ENCODE measurements around the gene SLC22A9. TPM values are rescaled to one million over a fixed set of nuclear protein-coding genes. Genes with fewer than 3 reads are reported as not detected.
"Not testable (repeated sequence)": the region's sequence is repeated elsewhere in the genome, so short reads cannot be mapped to it uniquely, and the experiment has no call there.

Gene SLC22A9
- not detected in 2 replicates for total RNA-seq (2022)
- not detected for Bru-seq, nascent RNA
- BruChase-seq, experiment 1, labeled RNA remaining after a 6-hour chase: not detected
- percentile 3 among the genes with signal in this experiment for BruChase-seq, experiment 2, labeled RNA remaining after a 2-hour chase
- long read RNA-seq: 0 reads

DNA sequence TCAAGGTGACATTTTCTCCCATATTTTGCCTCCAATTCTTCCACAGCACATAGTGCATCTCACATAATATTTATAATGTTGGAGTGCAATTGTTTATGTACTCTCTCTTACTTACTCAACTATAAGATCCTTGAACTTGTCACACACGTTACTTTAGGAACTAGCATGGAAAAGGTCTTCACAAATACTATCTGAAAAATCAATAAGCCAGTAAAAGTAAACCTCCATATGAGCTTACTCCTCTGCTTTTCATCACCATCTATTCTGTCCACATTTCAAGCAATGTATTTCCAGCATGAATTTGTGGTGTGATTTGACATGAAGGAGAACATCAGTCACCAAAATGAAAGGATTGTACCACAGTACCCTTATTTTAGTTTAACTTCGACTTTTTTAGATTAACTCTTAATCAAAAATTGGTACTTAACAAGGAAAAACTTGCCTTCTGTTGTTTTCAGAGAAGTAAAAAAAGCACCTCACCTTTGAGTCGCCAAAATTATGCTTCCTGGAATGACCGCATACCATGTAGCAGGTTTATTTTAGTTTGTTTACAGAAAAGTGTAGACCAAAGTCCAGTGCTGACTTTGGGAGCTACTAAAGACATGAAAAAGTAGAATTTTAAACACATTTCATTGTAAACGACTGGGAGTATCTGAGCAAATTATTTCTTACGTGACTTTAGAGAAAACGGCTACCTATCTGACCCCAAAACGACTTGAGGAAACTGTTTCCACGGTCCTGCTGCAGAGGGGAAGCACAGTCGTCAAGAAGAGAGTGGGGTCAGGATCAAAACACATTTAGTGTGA, at the start of gene SLC22A9:
TSS of gene SLC22A9 (plus strand) at position 621 of the 806 bp plus-strand sequence. CDS start 272 bp downstream, outside the sequence.
- CTCF ChIA-PET: no interaction called here
- no TSS peak for BruUV-seq (replicated peaks)
- no peaks in the 10 kb centered on the region for H3K9me3 Mint-ChIP-seq (ENCODE audit: unreplicated experiment)
- no peak within 1 kb of the TSS for H3K27ac Mint-ChIP-seq (ENCODE audit: low read depth, unreplicated experiment)
- TF ChIP-seq, protein P1, sequence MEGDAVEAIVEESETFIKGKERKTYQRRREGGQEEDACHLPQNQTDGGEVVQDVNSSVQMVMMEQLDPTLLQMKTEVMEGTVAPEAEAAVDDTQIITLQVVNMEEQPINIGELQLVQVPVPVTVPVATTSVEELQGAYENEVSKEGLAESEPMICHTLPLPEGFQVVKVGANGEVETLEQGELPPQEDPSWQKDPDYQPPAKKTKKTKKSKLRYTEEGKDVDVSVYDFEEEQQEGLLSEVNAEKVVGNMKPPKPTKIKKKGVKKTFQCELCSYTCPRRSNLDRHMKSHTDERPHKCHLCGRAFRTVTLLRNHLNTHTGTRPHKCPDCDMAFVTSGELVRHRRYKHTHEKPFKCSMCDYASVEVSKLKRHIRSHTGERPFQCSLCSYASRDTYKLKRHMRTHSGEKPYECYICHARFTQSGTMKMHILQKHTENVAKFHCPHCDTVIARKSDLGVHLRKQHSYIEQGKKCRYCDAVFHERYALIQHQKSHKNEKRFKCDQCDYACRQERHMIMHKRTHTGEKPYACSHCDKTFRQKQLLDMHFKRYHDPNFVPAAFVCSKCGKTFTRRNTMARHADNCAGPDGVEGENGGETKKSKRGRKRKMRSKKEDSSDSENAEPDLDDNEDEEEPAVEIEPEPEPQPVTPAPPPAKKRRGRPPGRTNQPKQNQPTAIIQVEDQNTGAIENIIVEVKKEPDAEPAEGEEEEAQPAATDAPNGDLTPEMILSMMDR (IDR thresholded peaks at IDR 0.05; ENCODE audit: unreplicated experiment): no peak
- POLR2A ChIA-PET: no interaction called here
- intact Hi-C loops (cut with micrococcal nuclease): no loop called here
- peaks cover 43% of the 10 kb centered on the region for H3K27me3 Mint-ChIP-seq (ENCODE audit: insufficient read depth, unreplicated experiment)
- no peak for DNase-seq (ENCODE audit: unreplicated experiment)
- no peaks in the 10 kb centered on the region for H3K4me1 Mint-ChIP-seq (ENCODE audit: insufficient read depth, unreplicated experiment)
- no peaks in the 10 kb centered on the region for H3K36me3 Mint-ChIP-seq (ENCODE audit: insufficient read depth, unreplicated experiment)
- H3K4me3 Mint-ChIP-seq (ENCODE audit: unreplicated experiment): no peak within 1 kb of the TSS

DNA sequence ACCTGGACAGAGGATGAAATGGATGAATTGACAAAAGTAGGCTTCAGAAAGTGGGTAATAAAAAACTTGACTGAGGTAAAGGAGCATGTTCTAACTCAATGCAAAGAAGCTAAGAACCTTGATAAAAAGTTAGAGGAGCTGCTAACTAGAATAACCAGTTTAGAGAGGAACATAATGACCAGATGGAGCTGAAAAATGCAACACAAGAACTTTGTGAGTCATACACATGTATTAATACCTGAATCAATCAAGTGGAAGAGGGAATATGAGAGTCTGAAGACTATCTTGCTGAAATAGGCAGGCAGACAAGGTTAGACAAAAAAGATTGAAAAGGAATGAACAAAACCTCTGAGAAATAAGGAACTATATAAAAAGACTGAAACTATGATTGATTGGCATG, 47.9 kb upstream of the SLC22A9 start:
- intact Hi-C loops (cut with micrococcal nuclease): no loop called here
- no peaks in the 10 kb centered on the region for H3K4me1 Mint-ChIP-seq (ENCODE audit: insufficient read depth, unreplicated experiment)
- no peak overlapping the region for H3K4me3 Mint-ChIP-seq (ENCODE audit: unreplicated experiment)
- DNase-seq (ENCODE audit: unreplicated experiment): no peak
- ChIA-PET CTCF (no interaction called here), POLR2A (no interaction called here)
- no peaks in the 10 kb centered on the region for H3K36me3 Mint-ChIP-seq (ENCODE audit: insufficient read depth, unreplicated experiment)
- no peak overlapping the region for H3K27ac Mint-ChIP-seq (ENCODE audit: low read depth, unreplicated experiment)
- BruUV-seq (replicated peaks): no TSS peak
- H3K9me3 Mint-ChIP-seq (ENCODE audit: unreplicated experiment): peaks cover 24% of the 10 kb centered on the region
- H3K27me3 Mint-ChIP-seq (ENCODE audit: insufficient read depth, unreplicated experiment): no peaks in the 10 kb centered on the region
- TF ChIP-seq, protein P1 (IDR thresholded peaks at IDR 0.05; ENCODE audit: unreplicated experiment): no peak

DNA sequence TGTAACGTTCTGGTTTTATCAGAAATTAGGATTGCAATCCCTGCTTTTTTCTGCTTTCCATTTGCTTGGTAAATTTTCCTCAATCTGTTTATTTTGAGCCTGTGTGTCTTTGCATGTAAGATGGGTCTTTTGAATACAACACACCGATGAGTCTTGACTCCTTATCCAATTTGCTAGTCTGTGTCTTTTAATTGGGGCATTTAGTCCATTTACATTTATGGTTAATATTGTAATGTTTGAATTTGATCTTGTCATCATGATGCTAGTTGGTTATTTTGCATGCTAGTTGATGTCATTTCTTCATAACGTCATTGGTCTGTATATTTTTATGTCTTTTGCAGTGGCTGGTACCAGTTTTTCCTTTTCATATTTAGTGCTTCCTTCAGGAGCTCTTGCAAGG, 34.5 kb upstream of the SLC22A9 start:
- intact Hi-C loops (cut with micrococcal nuclease): not testable (repeated sequence)
- CTCF ChIA-PET: interaction anchor here (0.6 kb wide), 1 partner anchor 172 kb away, joined by 3 read pairs; no protein-coding TSS in a partner anchor

DNA sequence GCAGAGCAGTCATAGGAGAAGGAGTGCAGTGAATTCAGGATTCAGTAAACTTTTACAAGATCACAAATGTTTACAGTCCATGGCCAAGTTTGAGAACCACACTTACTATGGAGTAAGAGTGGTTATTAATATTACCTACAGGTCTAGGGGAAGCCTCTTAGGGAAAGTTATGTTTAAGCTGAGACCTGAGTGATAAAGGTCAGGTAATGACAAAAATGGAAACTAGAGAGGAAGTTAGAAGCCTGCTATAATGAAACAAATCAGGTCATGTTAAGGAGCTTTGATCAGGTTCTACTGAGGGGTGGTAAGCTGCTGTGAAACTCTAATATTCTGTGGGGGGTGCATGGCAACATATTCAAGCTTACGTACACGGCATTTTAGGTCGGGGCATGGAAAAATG, 32.5 kb upstream of the SLC22A9 start:
- CTCF ChIA-PET: no interaction called here
- Mint-ChIP-seq H3K9me3 (ENCODE audit: unreplicated experiment) (peaks cover 14% of the 10 kb centered on the region), H3K27ac (ENCODE audit: low read depth, unreplicated experiment) (no peak overlapping the region), H3K4me1 (ENCODE audit: insufficient read depth, unreplicated experiment) (no peaks in the 10 kb centered on the region), H3K27me3 (ENCODE audit: insufficient read depth, unreplicated experiment) (peaks cover 9% of the 10 kb centered on the region), H3K36me3 (ENCODE audit: insufficient read depth, unreplicated experiment) (no peaks in the 10 kb centered on the region), H3K4me3 (ENCODE audit: unreplicated experiment) (no peak overlapping the region)
- POLR2A ChIA-PET: no interaction called here
- intact Hi-C loops (cut with micrococcal nuclease): no loop called here
- no TSS peak for BruUV-seq (replicated peaks)
- TF ChIP-seq, protein P1 (IDR thresholded peaks at IDR 0.05; ENCODE audit: unreplicated experiment): no peak
- no peak for DNase-seq (ENCODE audit: unreplicated experiment)

More for the DNA sequence above, 34.5 kb upstream of the SLC22A9 start:
- Mint-ChIP-seq H3K27me3 (ENCODE audit: insufficient read depth, unreplicated experiment) (peaks cover 20% of the 10 kb centered on the region), H3K9me3 (ENCODE audit: unreplicated experiment) (peaks cover 14% of the 10 kb centered on the region)
- BruUV-seq (replicated peaks); H3K4me3 Mint-ChIP-seq (ENCODE audit: unreplicated experiment); H3K4me1 Mint-ChIP-seq (ENCODE audit: insufficient read depth, unreplicated experiment); POLR2A ChIA-PET; H3K36me3 Mint-ChIP-seq (ENCODE audit: insufficient read depth, unreplicated experiment); H3K27ac Mint-ChIP-seq (ENCODE audit: low read depth, unreplicated experiment); DNase-seq (ENCODE audit: unreplicated experiment): not testable (repeated sequence)

Data from MCF 10A (cell line).